Measurements from ENCODE around the gene RHBDD3.

Gene RHBDD3

DNA sequence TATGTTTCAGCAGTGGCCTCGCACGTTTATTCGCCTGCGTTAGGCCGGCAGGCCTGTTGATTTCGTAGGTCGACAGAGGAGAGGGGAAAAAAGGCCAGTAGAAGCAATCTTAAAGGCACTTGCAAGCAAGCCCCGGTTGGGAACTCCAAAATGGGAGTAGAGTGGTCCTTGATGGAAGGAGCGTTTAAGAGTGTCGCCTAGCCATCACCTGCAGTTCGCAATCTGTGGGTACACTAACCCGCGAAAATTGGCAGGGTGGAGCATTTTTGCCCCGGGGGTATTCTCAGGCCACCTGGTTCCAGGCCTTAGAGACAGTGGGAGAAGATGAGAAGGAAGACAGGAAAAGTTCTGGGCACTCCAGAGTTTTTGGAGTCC lies 1.4 kb upstream of the RHBDD3 start:
- peaks cover 7% of the 10 kb centered on the region for H3K4me1 ChIP-seq (ENCODE audit: control insufficient read depth, insufficient read depth, low read length)
- H3K4me3 ChIP-seq (ENCODE audit: low read depth, low read length): peak overlapping the region; percentile 75
- peaks cover 26 to 80% of the 10 kb centered on the region in 2 experiments for H3K36me3 ChIP-seq (ENCODE audit: control insufficient read depth in 2 of 2, insufficient read depth in 1 of 2, low read length in 2 of 2)
- H3K9me3 ChIP-seq (ENCODE audit: control insufficient read depth, insufficient read depth, low read depth, low read length): no peaks in the 10 kb centered on the region
- CTCF ChIA-PET: interaction anchor here (0.9 kb wide), 1 partner anchor 23 kb away, joined by 3 read pairs; no protein-coding TSS in a partner anchor
- POLR2A ChIA-PET: no interaction called here
- TF ChIP-seq ZNF157 (tag by site-specific recombination; IDR thresholded peaks at IDR 0.05): no peak
- TF ChIP-seq HOXD13 (CRISPR knock-in tag; IDR thresholded peaks at IDR 0.05; ENCODE audit: borderline replicate concordance): no peak
- TF ChIP-seq SCRT2 (tag by site-specific recombination; IDR thresholded peaks at IDR 0.05): peak; percentile 49; the same call in 1 of the 2 replicates
- TF ChIP-seq ZNF169 (tag by site-specific recombination; IDR thresholded peaks at IDR 0.05): no peak
- TF ChIP-seq ZNF521 (tag by site-specific recombination; IDR thresholded peaks at IDR 0.05): no peak
- TF ChIP-seq ZNF133 (tag by site-specific recombination; IDR thresholded peaks at IDR 0.05): no peak
- peak overlapping the region; percentile 99 for H3K27ac ChIP-seq (ENCODE audit: extremely low read depth, low read depth, low read length)

DNA sequence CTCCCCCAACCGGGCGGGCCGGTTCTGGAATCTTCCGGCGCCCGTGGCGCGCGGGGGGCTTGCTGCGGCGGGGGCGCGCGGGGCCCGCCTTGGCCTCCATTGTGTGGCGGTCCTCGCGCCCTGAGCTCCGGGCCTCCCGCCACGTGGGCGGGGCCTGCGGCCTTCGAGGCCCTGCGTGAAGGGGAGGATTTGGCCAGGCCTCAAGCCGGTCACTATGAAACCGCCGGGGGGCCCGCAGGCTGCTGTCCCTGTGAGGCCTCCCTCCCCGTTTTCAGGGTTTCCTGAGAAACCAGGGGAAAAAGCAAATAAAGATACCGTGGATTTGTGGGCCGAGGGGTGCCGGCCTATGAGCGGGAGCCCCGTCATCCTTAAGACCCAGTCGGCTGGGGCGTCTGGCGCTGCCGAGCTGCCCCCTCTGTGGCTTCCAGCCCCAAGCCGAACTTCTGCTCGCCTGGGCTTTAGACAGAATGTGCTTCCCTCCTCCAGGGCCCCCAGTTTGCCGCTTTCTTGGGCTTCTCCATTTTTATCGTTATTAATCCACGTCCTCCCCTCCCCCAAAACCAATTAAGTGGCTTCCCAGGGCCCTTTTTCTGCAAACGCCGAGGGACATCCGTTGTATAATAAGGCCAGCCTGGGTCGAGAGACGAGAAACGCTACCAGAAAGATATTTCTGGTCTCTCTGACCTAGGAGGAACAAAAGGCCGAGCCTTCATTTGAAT lies 889 bp upstream of the RHBDD3 start:
- ChIA-PET POLR2A (interaction anchor here (0.8 to 2.2 kb wide), 4 partner anchors 23 to 120 kb away, joined by 3 to 8 read pairs (median 4); partner anchors contain the start of genes AP1B1 and EMID1), CTCF (interaction anchor here (0.7 to 0.9 kb wide), 3 partner anchors 23 to 145 kb away, joined by 3 read pairs; no protein-coding TSS in a partner anchor)
- peaks cover 7% of the 10 kb centered on the region for H3K4me1 ChIP-seq (ENCODE audit: control insufficient read depth, insufficient read depth, low read length)
- peaks cover 21 to 80% of the 10 kb centered on the region in 2 experiments for H3K36me3 ChIP-seq (ENCODE audit: control insufficient read depth in 2 of 2, insufficient read depth in 1 of 2, low read length in 2 of 2)
- H3K9me3 ChIP-seq (ENCODE audit: control insufficient read depth, insufficient read depth, low read depth, low read length): no peaks in the 10 kb centered on the region
- peak overlapping the region; percentile 75 for H3K4me3 ChIP-seq (ENCODE audit: low read depth, low read length)
- H3K27ac ChIP-seq (ENCODE audit: extremely low read depth, low read depth, low read length): peak overlapping the region; percentile 99
- TF ChIP-seq GLIS2 (tag by site-specific recombination; IDR thresholded peaks at IDR 0.05): peak; percentile 78
- peak; percentile 20; the same call in 1 of the 2 replicates for TF ChIP-seq ZIC2 (tag by site-specific recombination; IDR thresholded peaks at IDR 0.05)
- peak; percentile 76 for TF ChIP-seq ZNF335 (tag by site-specific recombination; conservative IDR thresholded peaks at IDR 0.05)
- TF ChIP-seq ZSCAN30 (tag by site-specific recombination; IDR thresholded peaks at IDR 0.05): peak; percentile 96
- TF ChIP-seq OVOL3 (tag by site-specific recombination; IDR thresholded peaks at IDR 0.05): no peak
- no peak for TF ChIP-seq TRIM28 (IDR thresholded peaks at IDR 0.05; ENCODE audit: borderline replicate concordance, low read length)
- no peak for TF ChIP-seq ZNF626 (tag by site-specific recombination; IDR thresholded peaks at IDR 0.05)
- TF ChIP-seq ZNF585B (tag by site-specific recombination; IDR thresholded peaks at IDR 0.05): 0 out of 2 replicates have a peak, but pooled peaks have one; percentile 11
- no peak for TF ChIP-seq ZSCAN16 (tag by site-specific recombination; IDR thresholded peaks at IDR 0.05)
- no peak for TF ChIP-seq ZNF132 (tag by site-specific recombination; IDR thresholded peaks at IDR 0.05; ENCODE audit: borderline replicate concordance)
- no peak for TF ChIP-seq MYNN (tag by site-specific recombination; IDR thresholded peaks at IDR 0.05; ENCODE audit: borderline replicate concordance)
- TF ChIP-seq KLF10 (tag by site-specific recombination; IDR thresholded peaks at IDR 0.05): peak; percentile 45; the same call in 1 of the 2 replicates
- peak; percentile 37; the same call in 1 of the 2 replicates for TF ChIP-seq ZNF660 (tag by site-specific recombination; IDR thresholded peaks at IDR 0.05)
- peak; percentile 87 for TF ChIP-seq ZNF341 (tag by site-specific recombination; IDR thresholded peaks at IDR 0.05; ENCODE audit: low read depth)
- no peak for TF ChIP-seq ZNF670 (tag by site-specific recombination; IDR thresholded peaks at IDR 0.05; ENCODE audit: low read depth)
- TF ChIP-seq ZNF629 (tag by site-specific recombination; IDR thresholded peaks at IDR 0.05): no peak
- peak; percentile 75 for TF ChIP-seq GLIS1 (tag by site-specific recombination; IDR thresholded peaks at IDR 0.05)
- TF ChIP-seq ZSCAN5A (tag by site-specific recombination; IDR thresholded peaks at IDR 0.05): no peak
- no peak for TF ChIP-seq CTCF (tag by site-specific recombination; IDR thresholded peaks at IDR 0.05)
- no peak for TF ChIP-seq FEZF1 (tag by site-specific recombination; IDR thresholded peaks at IDR 0.05)
- TF ChIP-seq ZBTB8A (tag by site-specific recombination; IDR thresholded peaks at IDR 0.05): peak; percentile 2; the same call in 1 of the 2 replicates
- TF ChIP-seq ZNF747 (tag by site-specific recombination; IDR thresholded peaks at IDR 0.05): no peak
- TF ChIP-seq ZNF266 (tag by site-specific recombination; IDR thresholded peaks at IDR 0.05; ENCODE audit: low read depth): no peak
- TF ChIP-seq ZNF677 (tag by site-specific recombination; IDR thresholded peaks at IDR 0.05): 0 out of 2 replicates have a peak, but pooled peaks have one; percentile 12
- TF ChIP-seq, protein P1, sequence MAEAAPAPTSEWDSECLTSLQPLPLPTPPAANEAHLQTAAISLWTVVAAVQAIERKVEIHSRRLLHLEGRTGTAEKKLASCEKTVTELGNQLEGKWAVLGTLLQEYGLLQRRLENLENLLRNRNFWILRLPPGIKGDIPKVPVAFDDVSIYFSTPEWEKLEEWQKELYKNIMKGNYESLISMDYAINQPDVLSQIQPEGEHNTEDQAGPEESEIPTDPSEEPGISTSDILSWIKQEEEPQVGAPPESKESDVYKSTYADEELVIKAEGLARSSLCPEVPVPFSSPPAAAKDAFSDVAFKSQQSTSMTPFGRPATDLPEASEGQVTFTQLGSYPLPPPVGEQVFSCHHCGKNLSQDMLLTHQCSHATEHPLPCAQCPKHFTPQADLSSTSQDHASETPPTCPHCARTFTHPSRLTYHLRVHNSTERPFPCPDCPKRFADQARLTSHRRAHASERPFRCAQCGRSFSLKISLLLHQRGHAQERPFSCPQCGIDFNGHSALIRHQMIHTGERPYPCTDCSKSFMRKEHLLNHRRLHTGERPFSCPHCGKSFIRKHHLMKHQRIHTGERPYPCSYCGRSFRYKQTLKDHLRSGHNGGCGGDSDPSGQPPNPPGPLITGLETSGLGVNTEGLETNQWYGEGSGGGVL (tag by site-specific recombination; IDR thresholded peaks at IDR 0.05): 0 out of 2 replicates have a peak, but pooled peaks have one; percentile 23
- TF ChIP-seq ZFHX2 (tag by site-specific recombination; conservative IDR thresholded peaks at IDR 0.05): peak; percentile 48

Measured in HEK293 (cell line).